ENCODE data around the gene WARS2.

WARS2 gene

GRCh38 chr1:119150150-119150549 is 9.7 kb upstream of the WARS2 start:
- no peak overlapping the region for H3K27ac ChIP-seq (ENCODE audit: low read depth, low read length)
- H3K4me2 ChIP-seq (ENCODE audit: low read length) = no peak overlapping the region
- no peak overlapping the region for H4K12ac ChIP-seq (ENCODE audit: low read depth, low read length)
- no peaks in the 10 kb centered on the region for H3K79me1 ChIP-seq (ENCODE audit: low read length)
- no peaks in the 10 kb centered on the region for H3K36me3 ChIP-seq (ENCODE audit: control insufficient read depth in 1 of 2, insufficient read depth in 2 of 2, low read length in 2 of 2)
- H2BK12ac ChIP-seq (ENCODE audit: low read length) = no peak overlapping the region
- H4K8ac ChIP-seq (ENCODE audit: low read depth, low read length) = no peak overlapping the region
- no peak overlapping the region for H3K14ac ChIP-seq (ENCODE audit: low read length)
- H3K9ac ChIP-seq (ENCODE audit: low read length) = no peak overlapping the region
- H3K23ac ChIP-seq (ENCODE audit: low read length) = no peak overlapping the region
- H2BK5ac ChIP-seq (ENCODE audit: low read depth, low read length, poor library complexity) = no peak overlapping the region
- H2AK5ac ChIP-seq (ENCODE audit: low read length) = no peak overlapping the region
- no peak overlapping the region for H2BK120ac ChIP-seq (ENCODE audit: insufficient read depth, low read length, poor library complexity)
- H3K4me3 ChIP-seq (ENCODE audit: low read depth, low read length) = no peak overlapping the region
- H4K91ac ChIP-seq (ENCODE audit: low read depth, low read length) = no peak overlapping the region
- H3K27me3 ChIP-seq (ENCODE audit: insufficient read depth, low read length) = no peaks in the 10 kb centered on the region
- no peaks in the 10 kb centered on the region for H3K4me1 ChIP-seq (ENCODE audit: control insufficient read depth in 1 of 2, insufficient read depth in 2 of 2, low read length in 2 of 2)
- H3K4ac ChIP-seq (ENCODE audit: low read depth, low read length) = no peak overlapping the region
- H3K79me2 ChIP-seq (ENCODE audit: control insufficient read depth, insufficient read depth, low read length, poor library complexity) = no peaks in the 10 kb centered on the region
- no CpG with 5 or more reads among the region's 1 CpG for WGBS (ENCODE audit: extremely low coverage, insufficient coverage, insufficient read length)
- no peak overlapping the region for H2AFZ ChIP-seq (ENCODE audit: insufficient read depth, low read length, poor library complexity)
- no peak overlapping the region for H3K18ac ChIP-seq (ENCODE audit: low read length)
- no peaks in the 10 kb centered on the region for H3K9me3 ChIP-seq (ENCODE audit: insufficient read depth, low read depth, low read length)
- no peak for DNase-seq

GRCh38 chr1:119147661-119148090 is 7.2 kb upstream of the WARS2 start:
- no peak overlapping the region for H4K91ac ChIP-seq (ENCODE audit: low read depth, low read length)
- H2BK12ac ChIP-seq (ENCODE audit: low read length) = no peak overlapping the region
- H3K27me3 ChIP-seq (ENCODE audit: insufficient read depth, low read length) = no peaks in the 10 kb centered on the region
- H2BK120ac ChIP-seq (ENCODE audit: insufficient read depth, low read length, poor library complexity) = no peak overlapping the region
- no peak overlapping the region for H3K18ac ChIP-seq (ENCODE audit: low read length)
- no peaks in the 10 kb centered on the region for H3K36me3 ChIP-seq (ENCODE audit: control insufficient read depth in 1 of 2, insufficient read depth in 2 of 2, low read length in 2 of 2)
- no peak overlapping the region for H4K8ac ChIP-seq (ENCODE audit: low read depth, low read length)
- no peaks in the 10 kb centered on the region for H3K9me3 ChIP-seq (ENCODE audit: insufficient read depth, low read depth, low read length)
- WGBS (ENCODE audit: extremely low coverage, insufficient coverage, insufficient read length) = no CpG with 5 or more reads among the region's 4 CpGs
- H2BK5ac ChIP-seq (ENCODE audit: low read depth, low read length, poor library complexity) = no peak overlapping the region
- no peak overlapping the region for H3K14ac ChIP-seq (ENCODE audit: low read length)
- no peaks in the 10 kb centered on the region for H3K4me1 ChIP-seq (ENCODE audit: control insufficient read depth in 1 of 2, insufficient read depth in 2 of 2, low read length in 2 of 2)
- no peak overlapping the region for H3K4me2 ChIP-seq (ENCODE audit: low read length)
- DNase-seq = no peak
- H3K4me3 ChIP-seq (ENCODE audit: low read depth, low read length) = no peak overlapping the region
- H3K27ac ChIP-seq (ENCODE audit: low read depth, low read length) = no peak overlapping the region
- H2AK5ac ChIP-seq (ENCODE audit: low read length) = no peak overlapping the region
- H2AFZ ChIP-seq (ENCODE audit: insufficient read depth, low read length, poor library complexity) = no peak overlapping the region
- no peak overlapping the region for H3K23ac ChIP-seq (ENCODE audit: low read length)
- H3K79me1 ChIP-seq (ENCODE audit: low read length) = no peaks in the 10 kb centered on the region
- H3K79me2 ChIP-seq (ENCODE audit: control insufficient read depth, insufficient read depth, low read length, poor library complexity) = no peaks in the 10 kb centered on the region
- no peak overlapping the region for H4K12ac ChIP-seq (ENCODE audit: low read depth, low read length)
- H3K4ac ChIP-seq (ENCODE audit: low read depth, low read length) = no peak overlapping the region
- no peak overlapping the region for H3K9ac ChIP-seq (ENCODE audit: low read length)

- no peaks in the 10 kb centered on the region for H3K79me2 ChIP-seq (ENCODE audit: control insufficient read depth, insufficient read depth, low read length, poor library complexity)
- H2AFZ ChIP-seq (ENCODE audit: insufficient read depth, low read length, poor library complexity) = no peak overlapping the region
- no peak overlapping the region for H3K4ac ChIP-seq (ENCODE audit: low read depth, low read length)
- WGBS (ENCODE audit: extremely low coverage, insufficient coverage, insufficient read length) = no CpG with 5 or more reads among the region's 4 CpGs
- no peak overlapping the region for H3K27ac ChIP-seq (ENCODE audit: low read depth, low read length)
- H3K4me2 ChIP-seq (ENCODE audit: low read length) = no peak overlapping the region
- DNase-seq = no peak
- H3K9me3 ChIP-seq (ENCODE audit: insufficient read depth, low read depth, low read length) = no peaks in the 10 kb centered on the region
- no peaks in the 10 kb centered on the region for H3K27me3 ChIP-seq (ENCODE audit: insufficient read depth, low read length)
- H2BK12ac ChIP-seq (ENCODE audit: low read length) = no peak overlapping the region
- no peak overlapping the region for H3K9ac ChIP-seq (ENCODE audit: low read length)
- no peak overlapping the region for H3K18ac ChIP-seq (ENCODE audit: low read length)
- H4K12ac ChIP-seq (ENCODE audit: low read depth, low read length) = no peak overlapping the region
- no peak overlapping the region for H3K14ac ChIP-seq (ENCODE audit: low read length)
- H3K4me3 ChIP-seq (ENCODE audit: low read depth, low read length) = no peak overlapping the region
- no peaks in the 10 kb centered on the region for H3K4me1 ChIP-seq (ENCODE audit: control insufficient read depth in 1 of 2, insufficient read depth in 2 of 2, low read length in 2 of 2)
- no peak overlapping the region for H4K8ac ChIP-seq (ENCODE audit: low read depth, low read length)
- no peak overlapping the region for H2AK5ac ChIP-seq (ENCODE audit: low read length)
- no peak overlapping the region for H3K23ac ChIP-seq (ENCODE audit: low read length)
- no peak overlapping the region for H4K91ac ChIP-seq (ENCODE audit: low read depth, low read length)
- H3K79me1 ChIP-seq (ENCODE audit: low read length) = no peaks in the 10 kb centered on the region
- H3K36me3 ChIP-seq (ENCODE audit: control insufficient read depth in 1 of 2, insufficient read depth in 2 of 2, low read length in 2 of 2) = no peaks in the 10 kb centered on the region
- no peak overlapping the region for H2BK5ac ChIP-seq (ENCODE audit: low read depth, low read length, poor library complexity)
- H2BK120ac ChIP-seq (ENCODE audit: insufficient read depth, low read length, poor library complexity) = no peak overlapping the region
Measured at GRCh38 chr1:119146466-119146865, 6.0 kb upstream of the WARS2 start.

GRCh38 chr1:119144813-119145212 is 4.4 kb upstream of the WARS2 start:
- Histone ChIP-seq H2AFZ (ENCODE audit: insufficient read depth, low read length, poor library complexity) (no peak overlapping the region), H2BK5ac (ENCODE audit: low read depth, low read length, poor library complexity) (no peak overlapping the region), H3K4me2 (ENCODE audit: low read length) (no peak overlapping the region), H3K9me3 (ENCODE audit: insufficient read depth, low read depth, low read length) (no peaks in the 10 kb centered on the region), H2AK5ac (ENCODE audit: low read length) (no peak overlapping the region), H3K79me2 (ENCODE audit: control insufficient read depth, insufficient read depth, low read length, poor library complexity) (peaks cover 4% of the 10 kb centered on the region), H3K23ac (ENCODE audit: low read length) (no peak overlapping the region), H3K36me3 (ENCODE audit: control insufficient read depth in 1 of 2, insufficient read depth in 2 of 2, low read length in 2 of 2) (no peaks in the 10 kb centered on the region), H3K27ac (ENCODE audit: low read depth, low read length) (no peak overlapping the region), H2BK12ac (ENCODE audit: low read length) (no peak overlapping the region), H4K12ac (ENCODE audit: low read depth, low read length) (no peak overlapping the region), H3K18ac (ENCODE audit: low read length) (no peak overlapping the region), H3K4me1 (ENCODE audit: control insufficient read depth in 1 of 2, insufficient read depth in 2 of 2, low read length in 2 of 2) (peaks cover 4 to 5% of the 10 kb centered on the region in 2 experiments), H3K9ac (ENCODE audit: low read length) (no peak overlapping the region), H4K8ac (ENCODE audit: low read depth, low read length) (no peak overlapping the region), H3K79me1 (ENCODE audit: low read length) (peaks cover 5% of the 10 kb centered on the region), H3K4ac (ENCODE audit: low read depth, low read length) (no peak overlapping the region), H2BK120ac (ENCODE audit: insufficient read depth, low read length, poor library complexity) (no peak overlapping the region), H3K14ac (ENCODE audit: low read length) (no peak overlapping the region), H3K27me3 (ENCODE audit: insufficient read depth, low read length) (no peaks in the 10 kb centered on the region), H4K91ac (ENCODE audit: low read depth, low read length) (no peak overlapping the region), H3K4me3 (ENCODE audit: low read depth, low read length) (no peak overlapping the region)
- WGBS (ENCODE audit: extremely low coverage, insufficient coverage, insufficient read length) = no CpG with 5 or more reads among the region's 6 CpGs
- no peak for DNase-seq

Measured in trophoblast cell (in vitro differentiated cells and primary cell).